Measurements from ENCODE around the gene FNIP1.

DNA sequence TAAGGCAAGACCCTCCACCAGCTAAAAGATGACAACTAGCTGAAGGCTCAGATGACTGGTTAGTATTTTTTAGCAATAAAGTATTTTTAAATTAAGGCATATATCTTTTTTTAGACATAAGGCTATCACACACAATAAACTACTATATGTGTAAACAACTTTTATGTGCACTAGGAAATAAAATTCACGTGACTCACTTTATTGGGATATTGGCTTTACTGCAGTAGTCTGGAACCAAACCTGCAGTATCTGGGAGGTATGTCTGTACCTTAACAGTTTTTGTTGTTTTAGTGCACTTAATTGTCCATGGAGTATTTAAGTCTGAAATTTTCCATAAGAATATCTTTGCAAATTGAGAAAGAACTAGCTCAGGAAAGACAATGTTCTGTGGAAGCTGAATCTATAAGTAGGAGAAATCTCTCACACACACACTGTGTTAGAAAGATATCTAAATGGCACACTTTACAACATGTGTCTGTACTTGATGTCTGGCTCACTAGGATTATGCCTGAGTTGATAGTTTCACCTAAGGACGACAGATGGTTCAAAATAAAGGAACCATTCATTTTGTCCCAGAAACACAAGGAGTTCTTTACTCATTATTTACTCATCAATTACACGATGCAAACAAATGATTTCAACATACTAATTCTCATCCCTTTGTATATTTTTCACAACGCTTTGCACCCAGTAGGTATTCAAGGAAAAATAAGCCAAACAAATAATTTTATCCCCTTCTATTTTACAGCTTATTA is 166.4 kb downstream of the FNIP1 start:
- TF ChIP-seq EZH2phosphoT487 (IDR thresholded peaks at IDR 0.05; ENCODE audit: borderline replicate concordance) = no peak
- TF ChIP-seq, protein P1, sequence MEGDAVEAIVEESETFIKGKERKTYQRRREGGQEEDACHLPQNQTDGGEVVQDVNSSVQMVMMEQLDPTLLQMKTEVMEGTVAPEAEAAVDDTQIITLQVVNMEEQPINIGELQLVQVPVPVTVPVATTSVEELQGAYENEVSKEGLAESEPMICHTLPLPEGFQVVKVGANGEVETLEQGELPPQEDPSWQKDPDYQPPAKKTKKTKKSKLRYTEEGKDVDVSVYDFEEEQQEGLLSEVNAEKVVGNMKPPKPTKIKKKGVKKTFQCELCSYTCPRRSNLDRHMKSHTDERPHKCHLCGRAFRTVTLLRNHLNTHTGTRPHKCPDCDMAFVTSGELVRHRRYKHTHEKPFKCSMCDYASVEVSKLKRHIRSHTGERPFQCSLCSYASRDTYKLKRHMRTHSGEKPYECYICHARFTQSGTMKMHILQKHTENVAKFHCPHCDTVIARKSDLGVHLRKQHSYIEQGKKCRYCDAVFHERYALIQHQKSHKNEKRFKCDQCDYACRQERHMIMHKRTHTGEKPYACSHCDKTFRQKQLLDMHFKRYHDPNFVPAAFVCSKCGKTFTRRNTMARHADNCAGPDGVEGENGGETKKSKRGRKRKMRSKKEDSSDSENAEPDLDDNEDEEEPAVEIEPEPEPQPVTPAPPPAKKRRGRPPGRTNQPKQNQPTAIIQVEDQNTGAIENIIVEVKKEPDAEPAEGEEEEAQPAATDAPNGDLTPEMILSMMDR (conservative IDR thresholded peaks at IDR 0.05; ENCODE audit: low read length) = no peak

Measured in Loucy (cell line).